HAP-1 (cell line): ENCODE measurements around the gene IGFL4.

Source experiments
- DNase-seq, 2 experiments: peaks; one replicate each; pipeline ENCODE4 v3.0.0-alpha.2; 2016 to 2020; ENCODE audit warnings: low spot score in 2 of 2
- H3K27me3 ChIP-seq: fragments of 250-450 bp; sonication (Bioruptor Pico); 2 replicates; pipeline ENCODE4 v1.5.1; 2020; ENCODE audit warnings: low read depth, mild to moderate bottlenecking, moderate library complexity
- H3K36me3 ChIP-seq: fragments of 250-450 bp; sonication (Bioruptor Pico); replicated peaks from 2 replicates; pipeline ENCODE4 v1.5.1; 2020; ENCODE audit warnings: mild to moderate bottlenecking
- H3K4me1 ChIP-seq: fragments of 250-450 bp; sonication (Bioruptor Pico); 2 replicates; pipeline ENCODE4 v1.5.1; 2020; ENCODE audit warnings: mild to moderate bottlenecking
- H3K4me3 ChIP-seq: fragments of 250-450 bp; sonication (Bioruptor Pico); 2 replicates; pipeline ENCODE4 v1.5.1; 2020; ENCODE audit warnings: mild to moderate bottlenecking, moderate library complexity
- H3K9me3 ChIP-seq: fragments of 250-450 bp; sonication (Bioruptor Pico); 2 replicates; pipeline ENCODE4 v1.5.1; 2020; ENCODE audit warnings: mild to moderate bottlenecking, moderate library complexity
- in situ Hi-C: fragments of 300-500 bp; cut with MboI; formaldehyde crosslinking; loops from 3 replicates; pipeline ENCODE4 v1.14.3; 2020; ENCODE audit warnings: low sequenced_read_pairs, inconsistent platforms, mixed read lengths

Gene IGFL4

GRCh38 chr19:46076031-46076880 lies 35.5 kb upstream of the IGFL4 start:
- in situ Hi-C loops = loop anchor here (5.0 kb wide), 1 partner anchor 49 kb away; no protein-coding TSS in a partner anchor
- peaks cover 33% of the 10 kb centered on the region for H3K27me3 ChIP-seq
- DNase-seq = no peak
- no peaks in the 10 kb centered on the region for H3K36me3 ChIP-seq
- H3K4me1 ChIP-seq = no peaks in the 10 kb centered on the region
- no peaks in the 10 kb centered on the region for H3K9me3 ChIP-seq
- no peak overlapping the region for H3K4me3 ChIP-seq

GRCh38 chr19:46073268-46073922 lies 32.6 kb upstream of the IGFL4 start:
- no peaks in the 10 kb centered on the region for H3K36me3 ChIP-seq
- in situ Hi-C loops = no loop called here
- H3K4me3 ChIP-seq = no peak overlapping the region
- no peaks in the 10 kb centered on the region for H3K4me1 ChIP-seq
- DNase-seq = no peak
- H3K27me3 ChIP-seq = peaks cover 34% of the 10 kb centered on the region
- no peaks in the 10 kb centered on the region for H3K9me3 ChIP-seq

- Histone ChIP-seq H3K4me3 (no peak overlapping the region), H3K4me1 (no peaks in the 10 kb centered on the region), H3K9me3 (no peaks in the 10 kb centered on the region), H3K27me3 (peaks cover 20% of the 10 kb centered on the region), H3K36me3 (no peaks in the 10 kb centered on the region)
- no peak for DNase-seq
- in situ Hi-C loops = no loop called here
Measured at GRCh38 chr19:46069806-46070341, 29.1 kb upstream of the IGFL4 start.

- Histone ChIP-seq H3K4me1 (no peaks in the 10 kb centered on the region), H3K27me3 (peaks cover 15% of the 10 kb centered on the region), H3K4me3 (no peak overlapping the region), H3K36me3 (no peaks in the 10 kb centered on the region), H3K9me3 (no peaks in the 10 kb centered on the region)
- in situ Hi-C loops = no loop called here
- no peak for DNase-seq
Measured at GRCh38 chr19:46068345-46069258, 27.8 kb upstream of the IGFL4 start.

GRCh38 chr19:46067691-46068090 lies 26.9 kb upstream of the IGFL4 start:
- H3K36me3 ChIP-seq = no peaks in the 10 kb centered on the region
- H3K4me1 ChIP-seq = no peaks in the 10 kb centered on the region
- H3K9me3 ChIP-seq = no peaks in the 10 kb centered on the region
- no peak for DNase-seq
- in situ Hi-C loops = no loop called here
- no peak overlapping the region for H3K4me3 ChIP-seq
- peaks cover 9% of the 10 kb centered on the region for H3K27me3 ChIP-seq

GRCh38 chr19:46066471-46066870 lies 25.7 kb upstream of the IGFL4 start:
- no peaks in the 10 kb centered on the region for H3K9me3 ChIP-seq
- H3K4me3 ChIP-seq = no peak overlapping the region
- DNase-seq = no peak
- in situ Hi-C loops = no loop called here
- H3K27me3 ChIP-seq = peaks cover 9% of the 10 kb centered on the region
- no peaks in the 10 kb centered on the region for H3K4me1 ChIP-seq
- no peaks in the 10 kb centered on the region for H3K36me3 ChIP-seq

GRCh38 chr19:46065486-46066071 lies 24.8 kb upstream of the IGFL4 start:
- in situ Hi-C loops = no loop called here
- no peak for DNase-seq
- no peaks in the 10 kb centered on the region for H3K4me1 ChIP-seq
- no peaks in the 10 kb centered on the region for H3K36me3 ChIP-seq
- H3K27me3 ChIP-seq = peaks cover 9% of the 10 kb centered on the region
- H3K4me3 ChIP-seq = no peak overlapping the region
- H3K9me3 ChIP-seq = no peaks in the 10 kb centered on the region; the same call in 1 of the 2 replicates

GRCh38 chr19:46063201-46063600 lies 22.4 kb upstream of the IGFL4 start:
- no peaks in the 10 kb centered on the region for H3K4me1 ChIP-seq

GRCh38 chr19:46060012-46060411 lies 19.2 kb upstream of the IGFL4 start:
- no peaks in the 10 kb centered on the region; the same call in 1 of the 2 replicates for H3K9me3 ChIP-seq
- no peaks in the 10 kb centered on the region for H3K36me3 ChIP-seq
- no peak for DNase-seq
- H3K4me3 ChIP-seq = no peak overlapping the region
- no peaks in the 10 kb centered on the region for H3K4me1 ChIP-seq
- H3K27me3 ChIP-seq = peaks cover 5% of the 10 kb centered on the region; the same call in 1 of the 2 replicates
- in situ Hi-C loops = no loop called here

More at GRCh38 chr19:46063201-46063600, 22.4 kb upstream of the IGFL4 start:
- Histone ChIP-seq H3K36me3 (no peaks in the 10 kb centered on the region), H3K4me3 (no peak overlapping the region), H3K9me3 (no peaks in the 10 kb centered on the region; the same call in 1 of the 2 replicates), H3K27me3 (peaks cover 12% of the 10 kb centered on the region; the same call in 1 of the 2 replicates)
- in situ Hi-C loops = no loop called here
- DNase-seq = no peak

- Histone ChIP-seq H3K36me3 (no peaks in the 10 kb centered on the region), H3K27me3 (peaks cover 5% of the 10 kb centered on the region; the same call in 1 of the 2 replicates), H3K4me1 (no peaks in the 10 kb centered on the region), H3K9me3 (no peaks in the 10 kb centered on the region; the same call in 1 of the 2 replicates), H3K4me3 (no peak overlapping the region)
- in situ Hi-C loops = no loop called here
- DNase-seq = no peak
Measured at GRCh38 chr19:46058778-46059177, 18.0 kb upstream of the IGFL4 start.

- H3K36me3 ChIP-seq = no peaks in the 10 kb centered on the region
- DNase-seq = no peak
- no peaks in the 10 kb centered on the region; the same call in 1 of the 2 replicates for H3K9me3 ChIP-seq
- no peak overlapping the region for H3K4me3 ChIP-seq
- in situ Hi-C loops = no loop called here
- peaks cover 7% of the 10 kb centered on the region for H3K27me3 ChIP-seq
- H3K4me1 ChIP-seq = no peaks in the 10 kb centered on the region
Measured at GRCh38 chr19:46056536-46056935, 15.7 kb upstream of the IGFL4 start.

GRCh38 chr19:46052896-46053295 lies 12.1 kb upstream of the IGFL4 start:
- Histone ChIP-seq H3K27me3 (peaks cover 5% of the 10 kb centered on the region), H3K4me3 (no peak overlapping the region), H3K4me1 (no peaks in the 10 kb centered on the region), H3K36me3 (no peaks in the 10 kb centered on the region), H3K9me3 (no peaks in the 10 kb centered on the region)
- DNase-seq = no peak
- in situ Hi-C loops = no loop called here

GRCh38 chr19:46049597-46049996 lies 8.8 kb upstream of the IGFL4 start:
- in situ Hi-C loops = no loop called here
- Histone ChIP-seq H3K36me3 (no peaks in the 10 kb centered on the region), H3K4me3 (no peak overlapping the region), H3K27me3 (peaks cover 17% of the 10 kb centered on the region), H3K4me1 (no peaks in the 10 kb centered on the region), H3K9me3 (no peaks in the 10 kb centered on the region)
- DNase-seq = peak in 1 of 2 experiments; percentile 49
